Liver (tissue), 2 donors: Measurements from ENCODE around the gene CTTN.

ENCODE experiments used
- CTCF ChIP-seq: fragments of 150-350 bp; IDR thresholded peaks from 2 replicates; pipeline ENCODE4 v1.5.1; 2017; ENCODE audit warnings: improper control_type of control experiment, low read depth, low read length; ENCODE audit not compliant: missing input control
- MAX ChIP-seq: IDR thresholded peaks from 2 replicates; pipeline ENCODE4 v1.6.1; 2016; ENCODE audit warnings: antibody characterized with exemption
- donor health status: healthy.

GRCh38 chr11:70432065-70432464 lies 33.7 kb downstream of the CTTN start:
- TF ChIP-seq CTCF (no peak), MAX (no peak)
